Endothelial cell of umbilical vein (primary cell): ENCODE data around the gene RMDN3. TPM values are rescaled to one million over a fixed set of nuclear protein-coding genes. Genes with fewer than 3 reads are reported as not detected.

Experiments used
- BruUV-seq: library from RNA; stranded (reverse); fragments of 400-500 nt; replicated peaks from 2 replicates; lab custom pipeline; 2021; lab: Mats Ljungman, UMichigan
- CTCF ChIA-PET: fragments of 300-600, 350-600 bp; sonication (Branson Sonifier 250); formaldehyde crosslinking; loops from one replicate; lab custom pipeline; 2021; ENCODE audit warnings: antibody characterized with exemption, inconsistent platforms; lab: Charles Lee
- POLR2A ChIA-PET: fragments of 300-600, 350-600 bp; sonication (Branson Sonifier 250); formaldehyde crosslinking; loops from one replicate; lab custom pipeline; 2021; ENCODE audit warnings: antibody characterized with exemption, inconsistent platforms; lab: Charles Lee
- DNase-seq: peaks from one replicate; pipeline ENCODE4 v3.0.0-alpha.2; 2011; ENCODE audit warnings: low read depth, low spot score
- FAIRE-seq: peaks from 2 replicates; lab custom pipeline; 2011; peaks lifted over from hg19 to GRCh38; lab: Jason Lieb, UNC
- H2AFZ ChIP-seq: 2 replicates; pipeline ENCODE4 v1.6.0; 2012; ENCODE audit warnings: low read depth, low read length, control low read depth, inconsistent platforms
- H3K27ac ChIP-seq: 2 replicates; pipeline ENCODE4 v1.5.1; 2011; ENCODE audit warnings: low read depth, mild to moderate bottlenecking, control low read depth, low read length, moderate library complexity; ENCODE audit not compliant: insufficient read depth
- H3K27me3 ChIP-seq, 2 experiments: 2 replicates each; pipeline versions ENCODE4 v1.6.0 to v1.6.1; 2011; ENCODE audit warnings: low read length in 2 of 2, mixed read lengths in 1 of 2; ENCODE audit not compliant: control insufficient read depth in 2 of 2, insufficient read depth in 2 of 2
- H3K36me3 ChIP-seq, 2 experiments: 2 replicates in 1 of 2; 3 replicates in 1 of 2; pipeline ENCODE4 v1.5.1; 2011; ENCODE audit warnings: low read length in 2 of 2, mild to moderate bottlenecking in 1 of 2, moderate library complexity in 1 of 2; ENCODE audit not compliant: control insufficient read depth in 2 of 2, insufficient read depth in 2 of 2; ENCODE audit errors: extremely low read depth in 1 of 2
- H3K4me1 ChIP-seq: 3 replicates; pipeline ENCODE4 v1.5.1; 2011; ENCODE audit warnings: mild to moderate bottlenecking, low read length; ENCODE audit not compliant: control insufficient read depth, insufficient read depth; ENCODE audit errors: extremely low read depth
- H3K4me2 ChIP-seq: 2 replicates; pipeline ENCODE4 v1.6.1; 2011; ENCODE audit warnings: low read length, control low read depth, mixed read lengths; ENCODE audit not compliant: insufficient read depth
- H3K4me3 ChIP-seq, 3 experiments: fragments of 200-600 bp in 1 of 3; sonication (generic), shearing (Covaris generic) in 1 of 3; replicated peaks in 1 of 3; 2 replicates each; pipeline ENCODE4 v1.5.1; 2011 to 2016; ENCODE audit warnings: control low read depth in 3 of 3, low read length in 3 of 3, mild to moderate bottlenecking in 2 of 3, inconsistent platforms in 1 of 3, low read depth in 1 of 3, moderate library complexity in 1 of 3; ENCODE audit not compliant: insufficient read depth in 1 of 3
- H3K79me2 ChIP-seq: 2 replicates; pipeline ENCODE4 v1.6.0; 2012; ENCODE audit warnings: low read length, inconsistent platforms; ENCODE audit not compliant: control insufficient read depth, insufficient read depth
- H3K9ac ChIP-seq: replicated peaks from 2 replicates; pipeline ENCODE3; 2011; ENCODE audit warnings: low read length, control low read depth; ENCODE audit not compliant: insufficient read depth; ENCODE audit errors: extremely low read depth
- H3K9me1 ChIP-seq: replicated peaks from 3 replicates; pipeline ENCODE4 v1.6.0; 2011; ENCODE audit warnings: mild to moderate bottlenecking, low read length; ENCODE audit not compliant: control insufficient read depth, insufficient read depth; ENCODE audit errors: extremely low read depth
- H3K9me3 ChIP-seq: replicated peaks from 2 replicates; pipeline ENCODE4 v1.5.1; 2012; ENCODE audit warnings: low read length, inconsistent platforms; ENCODE audit not compliant: control insufficient read depth, insufficient read depth
- H4K20me1 ChIP-seq: replicated peaks from 2 replicates; pipeline ENCODE3; 2011; ENCODE audit warnings: mild to moderate bottlenecking, low read length; ENCODE audit not compliant: control insufficient read depth, insufficient read depth; ENCODE audit errors: extremely low read depth
- EZH2 ChIP-seq: IDR thresholded peaks from 2 replicates; pipeline ENCODE4 v1.6.1; 2012; ENCODE audit warnings: borderline replicate concordance, low read depth, mild to moderate bottlenecking, moderate library complexity, low read length, inconsistent platforms; ENCODE audit not compliant: severe bottlenecking
- FOS ChIP-seq: IDR thresholded peaks from 2 replicates; pipeline ENCODE4 v1.6.1; 2011; ENCODE audit warnings: mild to moderate bottlenecking, low read length, moderate library complexity, borderline replicate concordance; ENCODE audit not compliant: insufficient read depth
- GATA2 ChIP-seq: IDR thresholded peaks from 2 replicates; pipeline ENCODE4 v1.7.0; 2011; ENCODE audit warnings: low read depth, mild to moderate bottlenecking, moderate library complexity, mixed read lengths, low read length; ENCODE audit not compliant: insufficient read length, insufficient read depth
- JUN ChIP-seq: IDR thresholded peaks from 2 replicates; pipeline ENCODE4 v1.6.1; 2011; ENCODE audit warnings: borderline replicate concordance, low read depth; ENCODE audit not compliant: insufficient read length, insufficient read depth
- MYC ChIP-seq: IDR thresholded peaks from one replicate; pipeline ENCODE4 v1.6.1; 2011; ENCODE audit warnings: mild to moderate bottlenecking, low read depth, low read length
- POLR2A ChIP-seq: IDR thresholded peaks from 2 replicates; pipeline ENCODE4 v1.6.1; 2012; ENCODE audit warnings: low read depth, mild to moderate bottlenecking, control low read depth, low read length
- POLR2AphosphoS5 ChIP-seq: IDR thresholded peaks from 2 replicates; pipeline ENCODE4 v1.6.1; 2012; ENCODE audit warnings: low read depth, mild to moderate bottlenecking, control low read depth, low read length, moderate library complexity; ENCODE audit not compliant: insufficient read depth
- dilution Hi-C: fragments of 300-500 bp; cut with MboI; formaldehyde crosslinking; loops from one replicate; pipeline ENCODE4 v1.15.0; 2019; ENCODE audit warnings: low sequenced_read_pairs; ENCODE audit not compliant: extremely low pct_ligation_motif_present
- intact Hi-C: fragments of 100-400 bp; cut with micrococcal nuclease; formaldehyde crosslinking; loops from one replicate; pipeline ENCODE4 v1.10.0; 2022
- polyA plus RNA-seq, 4 experiments: library from polyadenylated mRNA; depleted of rRNA in 3 of 4; stranded (reverse) in 3 of 4; unstranded in 1 of 4; fragments of >200 nt; gene quantifications; 2 replicates each; pipeline versions ENCODE4 v1.2.1 to v1.2.3, GENCODE V29; 2011 to 2012; ENCODE audit warnings: missing spikeins in 1 of 4
- total RNA-seq: library from RNA; stranded (reverse); gene quantifications from 2 replicates; pipeline ENCODE4 v1.2.3, GENCODE V29; 2021
- TF ChIP-seq, protein P1 (sequence below), 2 donors: IDR thresholded peaks; 1 replicate in 1 of 2; 2 replicates in 1 of 2; pipeline ENCODE4 v1.5.1; 2011; ENCODE audit warnings: low read length in 2 of 2, mild to moderate bottlenecking in 2 of 2, moderate library complexity in 2 of 2, control low read depth in 1 of 2, inconsistent platforms in 1 of 2, low read depth in 1 of 2; ENCODE audit not compliant: insufficient read depth in 1 of 2; ENCODE audit errors: extremely low read depth in 1 of 2
- TF ChIP-seq, protein P2 (sequence below): IDR thresholded peaks from 2 replicates; pipeline ENCODE4 v1.6.1; 2011; ENCODE audit not compliant: insufficient read depth, insufficient read length

Gene RMDN3
- total and polyA plus RNA-seq, 2 donors (not counting 3 experiments of a cell fraction or from before 2014, with no cell fraction given): 20.1 to 37.2 TPM

DNA sequence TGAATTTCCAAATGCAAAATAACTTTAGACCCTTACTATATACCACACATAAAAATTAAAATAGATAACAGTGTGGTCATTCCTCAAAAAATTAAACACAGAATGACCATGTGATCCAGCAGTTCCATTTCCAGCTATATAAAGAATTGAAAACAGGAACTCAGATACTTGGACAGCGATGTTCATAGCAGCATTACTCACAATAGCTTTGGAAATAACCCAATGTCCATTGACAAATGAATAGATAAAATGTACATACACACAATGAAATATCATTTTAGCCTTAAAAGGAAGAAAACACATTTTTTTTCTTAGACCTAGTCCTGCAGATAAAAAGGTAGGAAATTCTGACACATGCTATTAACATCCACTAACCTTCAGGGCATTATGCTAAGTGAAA, 33.4 kb downstream of the RMDN3 start:
- DNase-seq (peak; percentile 62), FAIRE-seq (peak; percentile 40)
- H3K79me2 ChIP-seq: no peaks in the 10 kb centered on the region
- H3K9me3 ChIP-seq: no peaks in the 10 kb centered on the region
- H3K36me3 ChIP-seq: peaks cover 0 to 2% of the 10 kb centered on the region in 2 experiments
- no TSS peak for BruUV-seq
- H2AFZ ChIP-seq: no peak overlapping the region
- no peak overlapping the region for H3K4me2 ChIP-seq
- intact Hi-C loops (no loop called here), dilution Hi-C loops (no loop called here)
- TF ChIP-seq, protein P1, sequence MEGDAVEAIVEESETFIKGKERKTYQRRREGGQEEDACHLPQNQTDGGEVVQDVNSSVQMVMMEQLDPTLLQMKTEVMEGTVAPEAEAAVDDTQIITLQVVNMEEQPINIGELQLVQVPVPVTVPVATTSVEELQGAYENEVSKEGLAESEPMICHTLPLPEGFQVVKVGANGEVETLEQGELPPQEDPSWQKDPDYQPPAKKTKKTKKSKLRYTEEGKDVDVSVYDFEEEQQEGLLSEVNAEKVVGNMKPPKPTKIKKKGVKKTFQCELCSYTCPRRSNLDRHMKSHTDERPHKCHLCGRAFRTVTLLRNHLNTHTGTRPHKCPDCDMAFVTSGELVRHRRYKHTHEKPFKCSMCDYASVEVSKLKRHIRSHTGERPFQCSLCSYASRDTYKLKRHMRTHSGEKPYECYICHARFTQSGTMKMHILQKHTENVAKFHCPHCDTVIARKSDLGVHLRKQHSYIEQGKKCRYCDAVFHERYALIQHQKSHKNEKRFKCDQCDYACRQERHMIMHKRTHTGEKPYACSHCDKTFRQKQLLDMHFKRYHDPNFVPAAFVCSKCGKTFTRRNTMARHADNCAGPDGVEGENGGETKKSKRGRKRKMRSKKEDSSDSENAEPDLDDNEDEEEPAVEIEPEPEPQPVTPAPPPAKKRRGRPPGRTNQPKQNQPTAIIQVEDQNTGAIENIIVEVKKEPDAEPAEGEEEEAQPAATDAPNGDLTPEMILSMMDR (IDR thresholded peaks at IDR 0.05; ENCODE audit: extremely low read depth in 1 of 2, insufficient read depth in 1 of 2, low read depth in 1 of 2, low read length in 2 of 2): no peak
- TF ChIP-seq JUN: no peak
- TF ChIP-seq, protein P2, sequence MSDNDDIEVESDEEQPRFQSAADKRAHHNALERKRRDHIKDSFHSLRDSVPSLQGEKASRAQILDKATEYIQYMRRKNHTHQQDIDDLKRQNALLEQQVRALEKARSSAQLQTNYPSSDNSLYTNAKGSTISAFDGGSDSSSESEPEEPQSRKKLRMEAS: no peak
- TF ChIP-seq MYC: no peak
- no peak for TF ChIP-seq FOS
- no peak for TF ChIP-seq POLR2A
- no peak for TF ChIP-seq GATA2
- no peak for TF ChIP-seq EZH2
- TF ChIP-seq POLR2AphosphoS5: no peak
- POLR2A ChIA-PET: interaction anchor here (0.5 kb wide), 1 partner anchor 132 kb away, joined by 3 read pairs; no protein-coding TSS in a partner anchor
- CTCF ChIA-PET: interaction anchor here (0.9 to 1.3 kb wide), 4 partner anchors 10 to 214 kb away, joined by 3 read pairs; no protein-coding TSS in a partner anchor
- H3K27ac ChIP-seq: no peak overlapping the region
- peaks cover 7% of the 10 kb centered on the region for H3K4me1 ChIP-seq
- H4K20me1 ChIP-seq: no peaks in the 10 kb centered on the region
- H3K27me3 ChIP-seq: no peaks in the 10 kb centered on the region
- H3K4me3 ChIP-seq: no peak overlapping the region
- no peak overlapping the region for H3K9ac ChIP-seq
- H3K9me1 ChIP-seq: no peaks in the 10 kb centered on the region
